ENCODE data around the gene EGFL7.

GRCh38 chr9:136615631-136616306 lies 46.9 kb upstream of the EGFL7 start:
- TF ChIP-seq CTCF (conservative IDR thresholded peaks at IDR 0.05 in 1 of 2, IDR thresholded peaks at IDR 0.05 in 1 of 2; ENCODE audit: low read depth in 1 of 2, low read length in 2 of 2): no peak
- no peak for TF ChIP-seq EZH2 (IDR thresholded peaks at IDR 0.05; ENCODE audit: low read length, missing control alignments)

Data from fibroblast of lung (primary cell).